Testis (tissue), 2 donors: ENCODE data around the gene CFAP300.

ENCODE experiments used
- POLR2A ChIP-seq: fragments of 450-650 bp; IDR thresholded peaks from one replicate; pipeline ENCODE4 v1.6.1; 2017; ENCODE audit warnings: antibody characterized with exemption, mild to moderate bottlenecking, moderate library complexity
- TF ChIP-seq, protein P1 (sequence below), 3 experiments: fragments of 450-650 bp in 2 of 3; fragments of 200-600 bp in 1 of 3; sonication (generic) in 1 of 3; IDR thresholded peaks; one replicate each; pipeline ENCODE4 v1.5.1; 2016 to 2019; ENCODE audit warnings: antibody characterized with exemption in 3 of 3, mild to moderate bottlenecking in 2 of 3, moderate library complexity in 1 of 3

GRCh38 chr11:102070766-102071165, 23.5 kb downstream of the CFAP300 start:
- TF ChIP-seq POLR2A, result no peak
- TF ChIP-seq, protein P1, sequence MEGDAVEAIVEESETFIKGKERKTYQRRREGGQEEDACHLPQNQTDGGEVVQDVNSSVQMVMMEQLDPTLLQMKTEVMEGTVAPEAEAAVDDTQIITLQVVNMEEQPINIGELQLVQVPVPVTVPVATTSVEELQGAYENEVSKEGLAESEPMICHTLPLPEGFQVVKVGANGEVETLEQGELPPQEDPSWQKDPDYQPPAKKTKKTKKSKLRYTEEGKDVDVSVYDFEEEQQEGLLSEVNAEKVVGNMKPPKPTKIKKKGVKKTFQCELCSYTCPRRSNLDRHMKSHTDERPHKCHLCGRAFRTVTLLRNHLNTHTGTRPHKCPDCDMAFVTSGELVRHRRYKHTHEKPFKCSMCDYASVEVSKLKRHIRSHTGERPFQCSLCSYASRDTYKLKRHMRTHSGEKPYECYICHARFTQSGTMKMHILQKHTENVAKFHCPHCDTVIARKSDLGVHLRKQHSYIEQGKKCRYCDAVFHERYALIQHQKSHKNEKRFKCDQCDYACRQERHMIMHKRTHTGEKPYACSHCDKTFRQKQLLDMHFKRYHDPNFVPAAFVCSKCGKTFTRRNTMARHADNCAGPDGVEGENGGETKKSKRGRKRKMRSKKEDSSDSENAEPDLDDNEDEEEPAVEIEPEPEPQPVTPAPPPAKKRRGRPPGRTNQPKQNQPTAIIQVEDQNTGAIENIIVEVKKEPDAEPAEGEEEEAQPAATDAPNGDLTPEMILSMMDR (IDR thresholded peaks at IDR 0.05), result no peak
